ENCODE data around the gene FAM114A1. TPM values are rescaled to one million over a fixed set of nuclear protein-coding genes. Genes with fewer than 3 reads are reported as not detected.

FAM114A1 gene
- total and polyA plus RNA-seq, 2 of the 8 experiments (the other 6 are each of a cell fraction or from before 2014, with no cell fraction given), result 9.5 to 12.0 TPM

GRCh38 chr4:38822748-38823303 is 44.8 kb upstream of the FAM114A1 start:
- H3K56ac ChIP-seq (replicated peaks; ENCODE audit: insufficient read length, low read depth, low read length), result no peak overlapping the region
- no peak overlapping the region for H2BK20ac ChIP-seq (ENCODE audit: low read length)
- H3K18ac ChIP-seq (ENCODE audit: extremely low read depth, low read length), result no peak overlapping the region
- DNase-seq (ENCODE audit: low read depth in 1 of 2, low spot score in 2 of 2) (no peak), FAIRE-seq (no peak)
- H3K23ac ChIP-seq (ENCODE audit: insufficient read length), result no peak overlapping the region
- H2BK120ac ChIP-seq (replicated peaks; ENCODE audit: low read depth, low read length), result no peak overlapping the region
- H4K5ac ChIP-seq (ENCODE audit: insufficient read length, low read depth, low read length), result no peak overlapping the region
- no peak overlapping the region for H3K27ac ChIP-seq (ENCODE audit: low read depth, low read length)
- H3K79me2 ChIP-seq (ENCODE audit: control insufficient read depth in 1 of 2, insufficient read depth in 2 of 2, low read length in 2 of 2), result no peaks in the 10 kb centered on the region
- peaks cover 7 to 12% of the 10 kb centered on the region in 2 experiments; a peak in 3 of 4 replicates for H3K9me3 ChIP-seq (ENCODE audit: insufficient read depth in 2 of 2, low read depth in 1 of 2, low read length in 1 of 2)
- H3K4me2 ChIP-seq (ENCODE audit: insufficient read depth in 1 of 2, low read depth in 2 of 2, low read length in 2 of 2), result no peak overlapping the region
- no peaks in the 10 kb centered on the region for H3K36me3 ChIP-seq (ENCODE audit: control insufficient read depth in 2 of 4, insufficient read depth in 4 of 4, low read length in 3 of 4)
- no peak overlapping the region for H2BK5ac ChIP-seq (ENCODE audit: low read depth, low read length)
- CTCF ChIA-PET (ENCODE audit: partially characterized antibody), result interaction anchor here (0.6 to 2.2 kb wide), 5 partner anchors 8 to 51 kb away, joined by 3 to 8 read pairs (median 3); partner anchors contain the start of gene TLR10
- H4K8ac ChIP-seq (ENCODE audit: extremely low read depth, insufficient read depth, low read length), result no peak overlapping the region
- H3K14ac ChIP-seq (ENCODE audit: insufficient read length), result no peak overlapping the region
- POLR2A ChIA-PET (ENCODE audit: partially characterized antibody), result no interaction called here
- no peak overlapping the region for H2BK15ac ChIP-seq (ENCODE audit: low read length)
- WGBS, 2 experiments (ENCODE audit: extremely low coverage in 1 of 2, insufficient coverage in 1 of 2, insufficient read length in 1 of 2, insufficient replicate concordance in 2 of 2, low coverage in 1 of 2, low lambda C conversion rate in 2 of 2, missing lambda C conversion rate in 1 of 2), result 93% methylated on average over 5 of the region's 5 CpGs; no CpG with 5 or more reads in 1 of the 2 experiments
- H2AK5ac ChIP-seq (ENCODE audit: low read depth, low read length), result no peak overlapping the region
- H3K79me1 ChIP-seq (ENCODE audit: low read depth, low read length), result no peaks in the 10 kb centered on the region
- H2BK12ac ChIP-seq (ENCODE audit: low read depth, low read length), result no peak overlapping the region
- no peak overlapping the region for H2AFZ ChIP-seq (ENCODE audit: low read length)
- TF ChIP-seq EZH2 (IDR thresholded peaks at IDR 0.05; ENCODE audit: low read depth, low read length, severe bottlenecking) (no peak), RAD21 (IDR thresholded peaks at IDR 0.05 in 1 of 2, conservative IDR thresholded peaks at IDR 0.05 in 1 of 2; ENCODE audit: low read depth in 2 of 2, low read length in 2 of 2) (no peak), SP4 (IDR thresholded peaks at IDR 0.05; ENCODE audit: low read length) (no peak), JUND (IDR thresholded peaks at IDR 0.05; ENCODE audit: low read length) (no peak), SP2 (IDR thresholded peaks at IDR 0.05; ENCODE audit: low read length) (no peak), CHD2 (IDR thresholded peaks at IDR 0.05; ENCODE audit: low read length) (no peak)
- TF ChIP-seq, protein P1, sequence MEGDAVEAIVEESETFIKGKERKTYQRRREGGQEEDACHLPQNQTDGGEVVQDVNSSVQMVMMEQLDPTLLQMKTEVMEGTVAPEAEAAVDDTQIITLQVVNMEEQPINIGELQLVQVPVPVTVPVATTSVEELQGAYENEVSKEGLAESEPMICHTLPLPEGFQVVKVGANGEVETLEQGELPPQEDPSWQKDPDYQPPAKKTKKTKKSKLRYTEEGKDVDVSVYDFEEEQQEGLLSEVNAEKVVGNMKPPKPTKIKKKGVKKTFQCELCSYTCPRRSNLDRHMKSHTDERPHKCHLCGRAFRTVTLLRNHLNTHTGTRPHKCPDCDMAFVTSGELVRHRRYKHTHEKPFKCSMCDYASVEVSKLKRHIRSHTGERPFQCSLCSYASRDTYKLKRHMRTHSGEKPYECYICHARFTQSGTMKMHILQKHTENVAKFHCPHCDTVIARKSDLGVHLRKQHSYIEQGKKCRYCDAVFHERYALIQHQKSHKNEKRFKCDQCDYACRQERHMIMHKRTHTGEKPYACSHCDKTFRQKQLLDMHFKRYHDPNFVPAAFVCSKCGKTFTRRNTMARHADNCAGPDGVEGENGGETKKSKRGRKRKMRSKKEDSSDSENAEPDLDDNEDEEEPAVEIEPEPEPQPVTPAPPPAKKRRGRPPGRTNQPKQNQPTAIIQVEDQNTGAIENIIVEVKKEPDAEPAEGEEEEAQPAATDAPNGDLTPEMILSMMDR (IDR thresholded peaks at IDR 0.05; ENCODE audit: control extremely low read depth in 1 of 3, insufficient read depth in 1 of 3, low read depth in 1 of 3, low read length in 3 of 3), result no peak
- no peaks in the 10 kb centered on the region for H4K20me1 ChIP-seq (replicated peaks in 1 of 2; ENCODE audit: control insufficient read depth in 1 of 2, insufficient read depth in 2 of 2, low read length in 2 of 2)
- no peak overlapping the region for H3K4me3 ChIP-seq (ENCODE audit: extremely low read depth in 1 of 4, insufficient read depth in 2 of 4, low read depth in 3 of 4, low read length in 4 of 4)
- no peaks in the 10 kb centered on the region for H3K27me3 ChIP-seq (replicated peaks in 1 of 4; ENCODE audit: control insufficient read depth in 3 of 4, extremely low read depth in 1 of 4, insufficient read depth in 3 of 4, low read length in 3 of 4)
- no peak overlapping the region for H3K9ac ChIP-seq (replicated peaks in 1 of 4; ENCODE audit: extremely low read depth in 1 of 4, low read depth in 3 of 4, low read length in 3 of 4)
- H3K4ac ChIP-seq (replicated peaks; ENCODE audit: insufficient read length, low read depth, low read length), result no peak overlapping the region
- no peaks in the 10 kb centered on the region for H3K4me1 ChIP-seq (replicated peaks in 1 of 4; ENCODE audit: control insufficient read depth in 3 of 4, insufficient read depth in 4 of 4, low read length in 3 of 4)
- no peak overlapping the region for H4K91ac ChIP-seq (replicated peaks; ENCODE audit: insufficient read length, low read length)
- no peaks in the 10 kb centered on the region for H3K23me2 ChIP-seq (ENCODE audit: low read depth, low read length)

All from H1 (cell line).